ENCODE results near the gene OSER1.

GRCh38 chr20:44173846-44174245 is 36.7 kb downstream of the OSER1 start:
- TF ChIP-seq POLR2A (IDR thresholded peaks at IDR 0.05) (no peak), CTCF (IDR thresholded peaks at IDR 0.05) (no peak)

Measured in lower leg skin (tissue), 3 donors.